ES-I3 (cell line): Measurements from ENCODE around the gene MAN1A1.
"Not testable (repeated sequence)": the region's sequence is repeated elsewhere in the genome, so short reads cannot be mapped to it uniquely, and the experiment has no call there.

ENCODE experiments used
- H3K36me3 ChIP-seq: 2 replicates; pipeline ENCODE4 v1.6.1; 2013; ENCODE audit warnings: mild to moderate bottlenecking, low read length, control low read depth, moderate library complexity; ENCODE audit not compliant: insufficient read depth
- H3K4me1 ChIP-seq: 2 replicates; pipeline ENCODE4 v1.6.1; 2013; ENCODE audit warnings: mild to moderate bottlenecking, control low read depth, low read length; ENCODE audit not compliant: insufficient read depth
- H3K9ac ChIP-seq: 2 replicates; pipeline ENCODE4 v1.6.1; 2013; ENCODE audit warnings: low read depth, mild to moderate bottlenecking, low read length, moderate library complexity
- H3K9me3 ChIP-seq: 2 replicates; pipeline ENCODE4 v1.6.1; 2013; ENCODE audit warnings: mild to moderate bottlenecking, low read length, moderate library complexity; ENCODE audit not compliant: control insufficient read depth, insufficient read depth

MAN1A1 gene

DNA sequence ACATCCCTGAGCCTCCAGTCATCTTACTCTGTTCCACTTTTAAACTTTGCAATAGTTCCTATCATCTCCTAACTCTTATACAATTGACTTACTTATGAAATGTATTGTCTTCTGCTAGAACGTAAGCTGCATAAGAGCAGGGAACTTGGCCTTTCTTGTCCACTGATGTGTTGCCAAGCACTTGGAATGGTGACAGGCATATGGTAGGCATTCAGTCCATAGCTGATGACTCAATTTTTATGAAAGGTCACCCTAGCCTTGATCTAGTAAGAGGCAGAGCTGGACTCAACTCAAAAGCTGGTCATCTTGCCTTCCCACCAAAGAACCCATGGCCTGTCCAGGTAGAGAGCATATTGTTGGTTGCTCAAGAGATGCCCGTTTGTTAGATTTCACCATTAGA is 188.7 kb downstream of the MAN1A1 start:
- no peak overlapping the region for H3K9ac ChIP-seq
- H3K36me3 ChIP-seq, result no peaks in the 10 kb centered on the region
- no peaks in the 10 kb centered on the region for H3K9me3 ChIP-seq
- no peaks in the 10 kb centered on the region for H3K4me1 ChIP-seq

DNA sequence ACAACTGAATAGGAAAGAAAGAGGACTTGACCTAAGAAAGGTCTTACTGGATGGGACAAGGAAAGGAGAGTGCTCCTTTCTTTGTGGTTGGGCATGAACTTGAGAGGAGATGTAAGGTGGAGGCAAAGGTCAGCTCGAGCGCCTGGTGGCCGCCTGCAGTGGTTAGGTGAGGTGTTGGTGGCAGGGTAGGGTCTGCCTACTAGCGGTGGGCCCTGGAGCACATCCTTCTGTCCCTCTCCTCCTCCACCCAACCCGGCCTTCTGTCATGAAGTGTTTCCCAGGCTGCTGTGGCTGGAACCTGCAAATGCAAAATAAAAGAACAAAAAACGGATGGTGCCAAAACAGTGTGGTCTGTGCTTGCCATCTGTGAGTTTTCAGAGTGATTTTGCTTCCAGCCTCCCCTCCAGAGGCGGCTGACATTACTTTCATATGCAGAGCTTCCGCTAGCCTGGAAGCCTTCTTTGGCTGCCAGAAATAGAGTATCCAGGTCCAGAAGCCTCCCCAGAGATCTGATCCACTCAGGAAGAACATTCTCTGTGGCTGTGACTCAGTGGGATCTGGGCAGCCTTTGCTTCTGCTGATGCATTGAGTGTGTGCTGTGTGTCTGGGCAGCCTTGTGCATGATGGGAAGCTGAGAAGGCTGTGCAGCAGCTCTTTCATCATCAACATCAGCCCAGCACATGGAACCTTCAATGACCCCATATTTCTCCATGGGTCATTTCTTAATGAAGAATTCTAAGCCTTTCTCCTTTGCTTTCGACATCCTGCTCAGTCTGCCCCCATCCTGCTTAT is 191.3 kb downstream of the MAN1A1 start:
- Histone ChIP-seq H3K9me3 (no peaks in the 10 kb centered on the region), H3K4me1 (no peaks in the 10 kb centered on the region), H3K9ac (no peak overlapping the region)

DNA sequence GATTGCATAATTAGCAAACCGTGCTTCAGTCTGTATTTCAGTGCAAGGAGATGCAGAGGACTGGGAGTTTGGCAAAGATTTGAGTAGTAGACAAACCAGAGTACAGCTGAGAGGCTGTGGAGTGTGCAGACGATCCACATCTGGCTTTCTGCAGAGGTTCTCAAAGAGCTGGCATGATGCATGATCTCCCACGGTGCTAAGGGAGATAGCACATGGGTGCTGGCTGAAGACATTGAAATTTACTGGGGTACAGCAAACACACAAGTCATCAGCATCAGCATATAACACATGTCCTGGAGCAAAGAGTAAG is 192.1 kb downstream of the MAN1A1 start:
- Histone ChIP-seq H3K4me1 (no peaks in the 10 kb centered on the region), H3K9me3 (no peaks in the 10 kb centered on the region), H3K9ac (no peak overlapping the region), H3K36me3 (no peaks in the 10 kb centered on the region)

More for the DNA sequence above, 191.3 kb downstream of the MAN1A1 start:
- no peaks in the 10 kb centered on the region for H3K36me3 ChIP-seq

DNA sequence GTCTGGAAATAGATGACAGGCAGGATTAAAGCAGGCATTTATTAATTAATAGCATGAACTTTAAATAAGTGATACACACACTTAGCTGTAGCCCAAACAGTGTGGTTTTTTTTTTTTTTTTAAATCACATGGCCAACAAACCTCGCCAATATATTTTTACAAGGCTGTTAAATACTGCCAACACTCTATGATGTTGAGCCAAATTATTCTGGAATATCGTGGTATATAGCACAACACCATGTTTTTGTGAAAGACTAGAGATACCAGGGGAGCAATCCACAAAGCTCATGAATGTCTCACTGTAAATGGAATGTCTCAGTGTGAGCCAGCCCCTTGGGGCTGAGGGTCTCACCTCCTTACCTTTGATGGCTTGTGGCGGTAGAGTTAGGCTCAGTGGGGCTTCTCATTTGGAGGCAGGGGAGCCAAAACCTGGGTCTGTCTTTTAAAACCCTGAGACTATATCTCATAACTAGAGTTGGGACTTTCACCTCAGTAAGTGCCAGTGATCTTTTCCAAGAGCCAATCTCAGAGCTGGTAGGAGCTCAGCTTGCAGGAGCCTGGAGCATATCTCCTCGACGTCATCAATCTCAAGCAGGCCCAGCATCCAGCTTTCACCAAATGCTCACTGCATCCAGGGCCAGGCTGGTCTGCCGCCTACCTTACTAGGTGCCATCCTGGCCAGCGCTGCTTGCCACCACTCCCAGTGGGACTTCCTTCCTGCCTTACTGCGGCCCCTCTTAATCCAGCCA is 192.6 kb downstream of the MAN1A1 start:
- Histone ChIP-seq H3K36me3 (no peaks in the 10 kb centered on the region), H3K4me1 (no peaks in the 10 kb centered on the region), H3K9ac (no peak overlapping the region), H3K9me3 (no peaks in the 10 kb centered on the region)

DNA sequence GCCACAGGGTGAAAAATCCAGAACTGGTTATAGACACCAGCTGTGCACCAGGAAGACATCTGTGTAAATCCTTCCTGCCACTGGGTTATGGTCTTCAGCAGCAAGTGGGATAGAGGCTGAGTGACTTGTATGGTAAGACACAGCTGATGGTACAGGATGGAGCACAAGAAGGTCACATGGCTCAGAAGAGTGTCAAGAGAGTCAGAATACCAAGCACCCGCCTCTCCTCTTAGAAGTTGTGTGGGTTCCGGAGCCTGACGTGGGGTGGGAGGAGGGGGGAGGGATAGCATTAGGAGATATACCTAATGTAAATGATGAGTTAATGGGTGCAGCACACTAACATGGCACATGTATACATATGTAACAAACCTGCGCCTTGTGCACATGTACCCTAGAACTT is 193.5 kb downstream of the MAN1A1 start:
- H3K9ac ChIP-seq, H3K4me1 ChIP-seq, H3K9me3 ChIP-seq, H3K36me3 ChIP-seq: not testable (repeated sequence)

DNA sequence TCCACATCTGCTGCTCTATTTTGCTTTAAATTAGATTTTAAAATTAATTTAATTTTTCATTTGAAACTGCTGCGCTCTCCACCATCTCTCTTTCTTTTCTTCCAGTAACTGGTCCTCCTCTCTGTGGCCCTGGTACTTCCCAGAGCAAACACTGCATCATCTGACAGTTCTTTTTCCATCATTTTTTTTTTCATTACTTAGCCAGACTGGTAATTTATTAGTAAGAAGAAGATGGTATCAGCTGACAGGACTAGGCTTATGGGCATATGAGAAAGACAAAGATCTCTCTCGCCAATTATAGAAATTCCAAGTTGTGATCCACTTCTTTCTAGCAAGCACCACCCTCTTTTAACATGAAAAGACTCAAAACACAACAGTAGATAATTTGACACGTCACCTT is 197.4 kb downstream of the MAN1A1 start:
- Histone ChIP-seq H3K9ac (no peak overlapping the region), H3K36me3 (no peaks in the 10 kb centered on the region), H3K9me3 (no peaks in the 10 kb centered on the region), H3K4me1 (0 out of 2 replicates have a peak, but pooled peaks cover 5% of the 10 kb centered on the region)

DNA sequence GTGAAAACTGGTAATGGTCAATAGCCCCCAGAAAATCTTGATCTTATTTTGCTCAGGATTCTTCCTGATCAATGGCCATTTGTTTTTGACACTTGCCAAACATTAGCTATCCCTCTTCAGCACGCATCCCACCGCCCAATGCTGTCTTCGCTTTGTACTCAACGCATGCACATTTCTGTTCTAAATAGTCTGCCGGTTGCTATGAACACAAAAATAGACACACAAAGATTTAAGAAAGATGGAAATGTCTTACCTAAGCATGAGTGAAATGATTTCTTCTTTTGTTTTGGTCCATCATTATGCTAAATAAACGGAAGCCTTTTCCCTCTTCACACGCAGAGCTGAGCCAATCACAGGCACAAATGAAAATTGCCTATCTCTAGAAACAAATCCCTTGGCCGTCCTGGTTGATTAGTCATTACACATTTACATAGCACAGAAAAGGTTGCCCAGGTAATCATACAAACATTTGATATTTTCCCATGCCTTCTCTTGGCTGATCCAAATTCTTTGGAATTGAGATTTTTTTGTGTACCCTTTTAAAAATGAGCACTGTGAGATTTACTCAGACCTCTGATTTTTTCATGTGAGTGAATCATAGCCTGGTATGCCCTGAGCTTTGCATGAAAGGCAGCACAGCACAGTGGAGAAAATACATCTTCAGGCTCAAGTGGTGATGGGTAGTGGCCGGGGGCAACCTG is 200.6 kb downstream of the MAN1A1 start:
- no peak overlapping the region for H3K9ac ChIP-seq
- no peaks in the 10 kb centered on the region for H3K9me3 ChIP-seq
- no peaks in the 10 kb centered on the region for H3K36me3 ChIP-seq
- peaks cover 8% of the 10 kb centered on the region; the same call in 1 of the 2 replicates for H3K4me1 ChIP-seq

DNA sequence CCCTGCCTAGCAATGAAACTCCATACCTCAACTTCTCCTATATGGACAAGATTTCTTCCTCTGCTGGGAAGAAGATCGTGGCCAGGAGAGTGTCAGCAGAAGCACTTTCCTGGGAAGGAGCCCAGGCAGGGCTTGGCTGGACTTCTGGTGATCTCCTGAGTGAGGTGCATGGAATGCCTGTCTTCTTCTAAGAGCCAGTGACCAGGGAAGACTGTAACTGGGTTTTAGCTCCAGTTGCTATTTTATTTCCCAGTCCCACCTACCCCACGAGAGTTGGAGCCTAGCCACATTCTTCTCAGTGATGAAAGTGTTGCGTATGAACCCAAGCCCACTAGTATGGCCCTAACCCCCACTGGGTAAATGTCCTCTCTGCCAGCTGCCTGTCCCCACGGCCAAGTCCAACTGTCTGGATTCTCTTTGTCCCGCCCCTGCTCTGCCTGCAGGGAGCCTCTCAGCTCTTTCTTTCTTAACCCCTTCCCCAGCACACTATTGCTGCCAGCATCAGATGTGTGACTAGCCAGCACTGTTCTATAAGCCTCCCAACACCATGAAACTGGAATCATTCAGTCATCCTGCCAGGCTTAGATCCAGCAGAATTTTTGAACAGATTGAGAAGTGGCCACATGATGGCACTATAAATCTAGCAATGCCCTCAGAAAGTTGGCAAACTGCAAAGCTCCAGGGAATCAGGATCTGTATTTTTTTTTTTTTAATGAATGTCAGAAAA is 201.3 kb downstream of the MAN1A1 start:
- Histone ChIP-seq H3K9ac (no peak overlapping the region), H3K9me3 (no peaks in the 10 kb centered on the region), H3K4me1 (peaks cover 8% of the 10 kb centered on the region; the same call in 1 of the 2 replicates), H3K36me3 (no peaks in the 10 kb centered on the region)

DNA sequence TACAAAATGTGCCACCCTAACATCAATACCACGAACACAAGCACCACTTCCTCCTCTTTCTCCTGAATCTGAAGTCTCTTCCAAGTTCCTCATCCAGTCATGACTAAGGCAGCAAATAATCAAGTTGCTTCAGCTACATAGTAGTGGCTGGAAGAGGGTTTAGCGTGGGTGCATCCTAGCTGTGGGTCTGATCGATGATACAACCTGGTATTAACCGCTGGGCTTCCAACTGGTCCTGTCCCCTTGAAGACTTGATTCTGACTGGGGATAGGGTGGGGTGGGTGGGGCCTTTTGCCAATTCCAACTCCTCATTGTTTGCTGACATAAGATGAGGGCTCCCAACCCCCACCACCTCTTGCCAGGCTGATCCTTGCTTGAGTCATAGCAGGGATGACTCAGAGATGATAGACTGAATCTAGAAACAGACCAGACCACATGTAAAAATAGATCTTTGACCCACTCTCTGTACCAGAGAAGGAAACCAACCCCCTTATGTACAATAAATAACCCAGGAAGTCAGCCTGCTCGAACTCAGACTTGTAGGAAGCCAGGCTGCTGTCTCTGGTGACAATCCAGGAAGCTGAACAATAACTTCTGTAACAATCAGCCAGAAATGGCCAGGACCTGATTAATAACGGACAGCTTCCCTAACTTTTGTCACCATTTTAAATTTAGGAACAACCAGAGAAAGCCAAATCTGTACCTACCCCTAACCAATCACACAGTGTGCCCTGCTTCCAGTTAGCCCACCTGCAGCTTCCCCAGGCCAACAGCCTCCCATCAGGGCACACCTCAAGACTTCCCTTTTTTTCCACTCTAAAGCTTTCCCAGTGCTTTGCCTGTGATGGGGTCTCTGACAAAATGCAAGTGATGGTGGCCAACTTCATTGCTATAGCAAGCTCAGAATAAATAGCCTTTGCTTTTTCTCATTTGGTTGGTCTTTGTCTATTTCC is 202.2 kb downstream of the MAN1A1 start:
- Histone ChIP-seq H3K9me3 (no peaks in the 10 kb centered on the region), H3K36me3 (no peaks in the 10 kb centered on the region), H3K4me1 (peaks cover 8% of the 10 kb centered on the region; the same call in 1 of the 2 replicates), H3K9ac (no peak overlapping the region)

DNA sequence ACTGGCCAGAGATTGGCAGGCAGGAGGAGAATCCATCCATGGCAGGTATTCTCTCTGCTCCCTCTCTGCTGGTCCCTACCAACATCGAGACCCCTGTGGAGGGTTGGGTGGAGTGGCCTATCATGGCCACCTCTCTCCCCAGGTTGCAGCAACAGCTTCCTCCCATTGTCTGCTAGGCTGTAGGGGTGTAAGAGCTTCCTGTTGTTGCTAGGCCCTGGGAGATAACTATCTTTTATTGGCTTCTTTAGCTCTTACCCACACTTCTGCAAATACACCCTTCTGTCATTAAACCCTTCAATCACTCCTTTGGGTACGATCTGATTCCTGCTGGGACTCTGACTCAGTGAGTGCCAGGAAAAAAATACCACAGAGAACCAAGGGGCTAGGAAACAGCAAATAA is 204.4 kb downstream of the MAN1A1 start:
- no peaks in the 10 kb centered on the region for H3K9me3 ChIP-seq
- H3K4me1 ChIP-seq, result peaks cover 9% of the 10 kb centered on the region; the same call in 1 of the 2 replicates
- H3K9ac ChIP-seq, result no peak overlapping the region
- no peaks in the 10 kb centered on the region for H3K36me3 ChIP-seq

DNA sequence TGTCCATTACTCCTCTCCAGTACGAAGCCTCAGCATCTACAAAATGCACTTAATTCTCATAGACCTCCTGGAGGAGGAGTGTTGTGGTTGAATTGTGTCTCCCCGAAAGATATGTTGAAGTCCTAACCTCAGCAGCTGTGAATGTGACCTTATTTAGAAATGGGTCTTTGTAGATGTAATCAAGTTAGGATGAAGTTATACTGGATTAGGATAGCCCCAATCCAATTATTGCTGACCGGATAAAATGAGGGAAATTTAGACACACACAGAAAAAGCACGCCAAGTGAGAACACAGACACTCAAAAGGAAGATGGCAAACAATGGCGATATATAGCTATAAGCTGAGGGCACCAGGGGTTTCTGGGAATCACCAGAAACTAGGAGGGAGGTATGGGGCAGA is 206.9 kb downstream of the MAN1A1 start:
- Histone ChIP-seq H3K9ac (no peak overlapping the region), H3K4me1 (peaks cover 10% of the 10 kb centered on the region; the same call in 1 of the 2 replicates), H3K36me3 (no peaks in the 10 kb centered on the region), H3K9me3 (no peaks in the 10 kb centered on the region)

DNA sequence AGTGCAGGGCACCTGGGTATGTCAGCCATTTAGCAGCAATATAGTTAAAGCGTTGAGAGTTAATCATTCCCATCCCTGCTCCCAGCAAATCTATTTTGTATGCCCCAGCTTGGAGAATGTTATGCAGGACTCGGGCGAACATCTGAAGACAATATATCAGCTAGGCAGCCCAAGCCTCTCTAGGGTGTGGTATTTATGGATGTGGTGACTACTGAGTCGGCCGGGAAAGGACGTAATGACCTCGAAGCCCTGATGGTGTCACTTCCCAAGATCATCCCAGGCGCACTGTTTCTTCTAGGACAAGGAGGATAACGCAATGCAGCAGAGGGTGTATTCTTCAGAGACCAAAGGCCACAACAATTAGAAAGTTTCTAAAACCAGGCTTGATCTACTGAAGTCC is 207.5 kb downstream of the MAN1A1 start:
- no peaks in the 10 kb centered on the region for H3K9me3 ChIP-seq
- peaks cover 9% of the 10 kb centered on the region; the same call in 1 of the 2 replicates for H3K4me1 ChIP-seq
- H3K9ac ChIP-seq, result no peak overlapping the region
- H3K36me3 ChIP-seq, result no peaks in the 10 kb centered on the region
